NCI-H2029 treated with DMSO at 0.1 percent for 48 hours (cell line): ENCODE measurements around the gene OR1K1.
"Not testable (repeated sequence)": the region's sequence is repeated elsewhere in the genome, so short reads cannot be mapped to it uniquely, and the experiment has no call there.

Experiments used
- DNase-seq: peaks from one replicate; lab custom pipeline; 2025; lab: John Stamatoyannopoulos, UW

The OR1K1 gene

DNA sequence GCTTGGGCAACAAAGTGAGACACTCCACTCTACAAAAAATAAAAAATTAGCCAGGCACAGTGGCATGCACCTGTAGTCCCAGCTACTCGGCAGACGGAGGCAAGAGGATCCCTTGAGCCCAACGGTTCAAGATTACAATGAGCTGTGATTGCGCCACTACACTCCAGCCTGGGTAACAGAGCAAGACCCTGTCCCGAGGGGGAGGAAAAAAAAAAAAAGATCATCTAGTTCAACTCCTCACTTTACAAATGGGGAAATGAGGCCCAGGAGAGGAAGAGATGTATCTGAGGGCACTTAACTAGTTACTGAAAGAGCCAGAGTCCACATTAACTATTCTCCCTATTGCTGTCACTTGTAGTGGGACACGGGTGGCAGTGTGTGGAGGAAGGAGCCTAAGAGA is 14.6 kb downstream of the OR1K1 start:
- DNase-seq = no peak

- no peak for DNase-seq
Measured at GRCh38 chr9:122815544-122815943, 15.6 kb downstream of the OR1K1 start.

DNA sequence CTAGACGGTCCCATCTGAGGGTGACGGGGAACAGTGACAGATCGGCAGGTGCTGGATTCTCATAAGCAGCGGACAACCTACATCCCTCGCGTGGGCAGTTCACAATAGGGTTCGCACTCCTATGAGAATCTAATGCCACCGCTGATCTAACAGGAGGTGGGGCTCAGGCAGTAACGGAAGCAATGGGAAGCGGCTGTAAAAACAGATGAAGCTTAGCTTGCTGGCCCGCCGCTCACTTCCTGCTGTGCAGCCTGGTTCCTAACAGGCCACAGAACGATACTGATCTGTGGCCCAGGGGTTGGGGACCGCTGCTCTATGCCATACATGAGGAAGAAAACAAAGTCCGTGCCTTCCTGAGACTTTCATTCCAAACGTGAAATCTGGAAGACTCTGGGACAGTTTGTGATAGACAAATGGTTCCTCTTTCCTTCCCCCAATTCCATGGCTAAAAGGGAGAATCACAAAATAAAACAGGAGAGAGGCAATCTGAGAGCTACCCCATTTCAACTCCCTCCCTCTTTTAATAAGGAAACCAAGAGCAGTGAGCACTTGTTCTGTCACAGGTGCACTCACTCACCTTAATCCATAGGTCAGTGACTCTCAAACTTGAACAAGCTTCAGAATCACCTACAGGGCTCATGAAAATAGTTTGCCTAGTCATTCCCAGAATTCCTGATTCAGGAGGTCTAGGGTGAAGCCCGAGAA is 16.4 kb downstream of the OR1K1 start:
- no peak for DNase-seq

DNA sequence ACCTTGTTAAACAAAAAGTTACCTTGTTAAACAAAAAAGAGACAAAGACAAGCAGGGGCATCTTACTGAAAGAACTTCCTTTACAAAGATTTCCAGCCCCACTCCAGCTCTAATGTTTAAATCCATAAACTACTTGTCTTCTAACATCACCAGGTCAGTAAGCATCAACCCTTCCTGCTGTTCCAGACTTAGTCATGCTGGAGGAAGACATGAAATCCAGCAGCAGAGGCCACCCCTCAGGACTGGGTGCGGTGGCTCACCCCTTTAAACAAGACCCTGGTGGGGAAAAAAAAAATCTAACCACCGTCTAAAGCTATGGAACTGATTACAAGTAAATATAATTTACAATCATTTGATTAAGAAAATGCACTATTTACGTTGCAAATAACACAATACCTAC is 19.4 kb downstream of the OR1K1 start:
- no peak for DNase-seq

DNA sequence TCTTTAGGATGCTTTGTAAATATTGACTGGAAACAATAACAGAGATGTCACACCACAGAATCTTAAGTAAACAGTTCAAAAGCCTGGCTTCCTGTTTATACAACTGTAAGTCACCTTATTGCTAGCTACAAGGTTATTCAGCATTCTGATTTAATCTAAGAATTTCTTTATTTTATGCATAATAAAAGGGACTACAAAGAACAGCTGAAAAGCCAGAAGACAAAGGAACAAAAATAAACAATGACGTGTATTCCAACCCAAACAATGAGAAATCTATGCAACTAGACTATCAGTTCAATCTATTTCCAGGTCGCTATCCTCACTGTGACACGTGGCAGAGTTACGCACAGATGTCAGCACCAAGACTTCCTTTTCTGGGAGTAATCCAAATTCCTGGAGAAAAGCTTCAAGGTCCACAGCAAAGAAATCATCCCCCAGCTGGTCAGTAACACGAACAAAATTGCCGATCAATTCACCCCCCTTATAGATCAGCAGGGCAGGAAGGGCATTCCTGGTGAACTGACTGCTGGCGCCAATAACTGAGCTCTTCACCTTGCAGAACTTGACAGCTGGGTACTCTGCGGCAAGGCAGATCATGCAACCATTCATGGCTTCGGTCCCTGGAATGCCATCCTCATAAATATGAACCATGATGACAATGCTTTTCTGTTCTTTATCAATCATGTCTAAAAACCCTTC is 20.0 kb downstream of the OR1K1 start:
- peak; percentile 29 for DNase-seq

DNA sequence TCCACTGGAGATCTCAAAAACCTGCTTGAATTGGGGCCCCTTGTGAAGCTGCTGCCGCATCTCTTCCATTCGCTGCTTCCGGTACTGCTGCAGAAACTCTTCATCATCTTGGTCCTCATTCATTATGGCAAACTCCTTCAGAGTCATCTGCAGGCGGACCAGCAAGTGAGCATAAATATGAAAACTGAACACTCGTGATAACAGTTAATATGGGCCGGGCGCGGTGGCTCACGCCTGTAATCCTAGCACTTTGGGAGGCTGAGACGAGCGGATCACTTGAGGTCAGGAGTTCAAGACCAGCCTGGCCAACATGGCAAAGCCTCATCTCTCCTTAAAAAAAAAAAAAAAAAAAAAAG is 20.5 kb downstream of the OR1K1 start:
- no peak for DNase-seq

DNA sequence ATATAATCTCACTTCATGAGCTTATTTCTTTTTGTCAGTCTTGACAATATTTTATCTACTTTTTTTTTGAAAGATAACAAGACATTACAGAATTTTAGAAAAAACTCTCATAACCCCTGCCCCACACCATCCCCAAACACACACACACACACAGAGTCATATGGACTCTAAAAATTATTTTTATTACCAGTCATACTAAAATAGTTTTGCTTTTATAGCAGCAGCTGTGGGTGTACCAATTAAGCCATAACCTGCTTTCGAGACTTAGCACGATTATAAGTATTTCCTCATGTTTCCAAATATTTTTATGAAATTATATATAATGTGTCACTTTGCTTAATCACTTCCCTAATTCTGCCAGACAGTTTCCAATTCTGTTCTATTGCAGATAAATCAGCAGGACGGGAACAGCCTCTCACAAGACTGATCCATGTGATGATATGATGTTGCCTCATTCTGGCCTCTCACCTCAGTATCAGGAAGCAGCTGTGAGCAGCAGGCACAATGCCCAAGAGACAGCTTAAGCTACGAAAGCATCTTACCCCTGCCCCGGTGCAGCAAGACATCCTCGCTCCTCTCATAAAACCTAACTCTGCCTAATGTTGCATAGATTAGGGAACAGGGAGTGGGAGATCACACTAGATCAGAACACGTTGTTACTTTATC is 21.5 kb downstream of the OR1K1 start:
- DNase-seq = no peak

DNA sequence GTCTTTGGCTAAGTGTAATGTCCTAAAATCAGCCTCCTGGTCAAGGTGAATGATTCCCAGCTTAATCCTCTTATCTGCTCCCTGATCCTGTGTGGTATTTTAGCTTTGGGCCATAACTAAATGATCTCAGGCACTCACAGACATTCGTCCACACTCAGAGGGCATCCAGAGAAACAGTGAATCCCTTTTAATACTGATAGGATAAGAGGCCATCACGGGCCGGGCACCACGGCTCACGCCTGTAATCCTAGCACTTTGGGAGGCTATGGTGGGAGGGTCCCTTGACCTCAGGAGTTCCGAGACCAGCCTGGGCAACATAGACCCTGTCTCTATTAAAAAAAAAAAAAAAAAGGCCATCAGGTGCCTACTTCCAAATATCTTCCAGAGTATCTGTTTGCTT is 22.1 kb downstream of the OR1K1 start:
- DNase-seq = no peak

- no peak for DNase-seq
Measured at GRCh38 chr9:122822938-122823337, 23.0 kb downstream of the OR1K1 start.

DNA sequence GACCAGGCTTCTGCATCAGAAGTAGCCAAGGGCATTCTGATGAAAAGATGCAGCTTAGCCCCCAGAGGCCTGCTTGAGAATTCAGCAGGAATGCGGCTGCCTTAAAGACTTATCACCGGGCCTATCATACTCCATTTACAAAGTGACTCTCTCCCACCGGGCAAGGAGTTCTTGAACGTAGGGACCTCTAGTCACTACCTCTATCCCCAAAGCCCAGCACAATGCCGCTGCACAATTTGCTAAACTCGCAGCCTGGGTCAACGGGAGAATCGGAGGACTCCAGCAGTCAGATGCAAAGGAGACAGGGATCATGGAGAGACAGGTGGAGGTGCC is 27.8 kb downstream of the OR1K1 start:
- no peak for DNase-seq

DNA sequence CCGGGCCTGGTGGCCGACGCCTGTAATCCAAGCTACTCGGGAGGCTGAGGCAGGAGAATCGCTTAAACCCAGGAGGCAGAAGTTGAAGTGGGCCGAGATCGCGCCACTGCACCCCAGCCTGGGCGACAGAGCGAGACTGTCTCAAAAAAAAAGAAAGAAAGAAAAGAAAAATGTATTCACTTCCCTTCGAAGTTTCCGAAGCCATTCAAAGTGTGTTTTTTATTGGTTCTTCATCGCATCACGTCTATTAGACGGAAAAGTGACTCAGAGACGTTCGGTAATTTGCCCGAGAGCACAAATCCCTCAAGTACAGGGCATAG is 29.0 kb downstream of the OR1K1 start:
- not testable (repeated sequence) for DNase-seq

GRCh38 chr9:122832194-122832593 is 32.3 kb downstream of the OR1K1 start:
- no peak for DNase-seq

DNA sequence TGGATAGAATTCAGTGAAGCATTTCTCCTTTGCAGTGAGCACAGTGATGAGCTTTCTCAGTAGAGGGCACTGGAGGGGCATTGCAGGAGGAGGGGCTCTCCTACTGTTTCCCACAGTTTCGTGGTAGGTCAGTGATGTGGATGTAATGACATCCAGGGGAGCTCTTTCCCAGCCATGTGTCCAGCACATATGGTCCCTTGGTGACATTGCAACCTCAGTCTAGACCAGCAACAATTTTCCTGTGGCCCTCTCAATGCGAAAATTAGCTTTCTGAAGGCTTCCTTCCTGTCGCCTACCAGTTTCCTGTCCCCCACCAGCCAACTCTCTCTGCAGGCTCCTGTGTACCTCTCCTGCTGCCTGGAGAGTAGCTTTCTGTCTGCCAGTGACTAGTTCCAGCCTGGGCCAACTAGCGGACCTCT is 35.4 kb downstream of the OR1K1 start:
- DNase-seq = no peak

DNA sequence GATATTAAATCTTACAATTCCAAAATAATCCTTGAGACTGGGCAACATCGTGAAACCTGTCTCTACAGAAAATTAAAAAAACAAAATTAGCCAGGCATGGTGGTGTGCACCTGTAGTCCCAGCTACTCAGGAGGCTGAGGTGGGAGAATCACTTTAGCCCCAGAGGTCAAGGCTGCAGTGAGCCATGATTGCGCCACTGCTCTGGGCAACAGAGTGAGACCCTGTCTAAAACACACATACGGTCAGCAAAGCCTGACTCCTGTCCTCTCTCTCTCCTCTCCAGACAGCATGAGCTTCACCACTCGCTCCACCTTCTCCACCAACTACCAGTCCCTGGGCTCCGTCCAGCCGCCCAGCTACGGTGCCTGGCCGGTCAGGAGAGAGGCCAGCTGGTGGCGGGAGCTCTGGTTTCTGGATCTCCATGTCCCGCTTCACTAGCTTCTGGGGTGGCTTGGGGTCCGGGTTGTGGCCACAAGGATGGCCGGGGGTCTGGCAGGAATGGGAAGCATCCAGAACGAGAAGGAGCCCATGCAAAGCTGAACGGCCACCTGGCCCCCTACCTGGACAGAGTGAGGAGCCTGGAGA is 37.4 kb downstream of the OR1K1 start:
- DNase-seq = no peak

GRCh38 chr9:122838441-122838840 is 38.5 kb downstream of the OR1K1 start:
- not testable (repeated sequence) for DNase-seq

- DNase-seq = no peak
Measured at GRCh38 chr9:122841501-122841900, 41.6 kb downstream of the OR1K1 start.

DNA sequence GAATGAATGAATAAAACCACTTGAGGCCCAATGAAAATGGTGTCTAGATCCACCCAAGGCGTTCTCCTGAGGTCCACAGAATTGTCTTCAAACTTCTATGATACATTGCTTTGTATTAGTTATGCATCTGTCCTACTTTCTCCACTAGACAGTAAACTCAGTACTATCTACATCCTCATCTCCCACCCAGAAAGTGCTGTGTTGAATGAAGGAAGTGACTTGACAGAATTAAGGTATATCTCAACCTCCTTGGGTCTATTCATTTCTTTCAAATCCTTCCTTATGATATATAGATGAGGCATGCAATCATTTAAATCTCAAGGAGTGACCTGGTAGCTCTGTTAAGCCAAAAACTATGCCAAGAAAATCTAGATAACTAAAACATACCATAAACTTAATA is 44.2 kb downstream of the OR1K1 start:
- DNase-seq = no peak

DNA sequence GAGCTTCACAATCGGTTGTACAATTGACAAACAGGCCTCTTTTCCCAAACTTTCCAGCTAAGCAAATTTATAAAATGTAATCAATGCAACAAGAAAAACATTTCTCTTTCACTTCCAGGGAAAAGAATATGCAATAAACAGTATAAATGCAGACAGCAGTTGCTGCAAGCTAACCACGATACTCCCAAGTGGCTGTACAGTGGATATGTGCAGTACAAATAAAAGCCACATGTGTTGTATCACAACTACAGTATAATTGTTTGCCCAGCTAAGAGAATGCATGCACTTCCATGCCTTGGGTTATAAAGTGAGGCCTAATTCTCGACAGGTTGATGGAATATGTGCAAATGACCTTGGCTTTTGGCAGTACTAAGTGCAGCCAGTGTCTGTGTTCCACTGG is 45.2 kb downstream of the OR1K1 start:
- no peak for DNase-seq

DNA sequence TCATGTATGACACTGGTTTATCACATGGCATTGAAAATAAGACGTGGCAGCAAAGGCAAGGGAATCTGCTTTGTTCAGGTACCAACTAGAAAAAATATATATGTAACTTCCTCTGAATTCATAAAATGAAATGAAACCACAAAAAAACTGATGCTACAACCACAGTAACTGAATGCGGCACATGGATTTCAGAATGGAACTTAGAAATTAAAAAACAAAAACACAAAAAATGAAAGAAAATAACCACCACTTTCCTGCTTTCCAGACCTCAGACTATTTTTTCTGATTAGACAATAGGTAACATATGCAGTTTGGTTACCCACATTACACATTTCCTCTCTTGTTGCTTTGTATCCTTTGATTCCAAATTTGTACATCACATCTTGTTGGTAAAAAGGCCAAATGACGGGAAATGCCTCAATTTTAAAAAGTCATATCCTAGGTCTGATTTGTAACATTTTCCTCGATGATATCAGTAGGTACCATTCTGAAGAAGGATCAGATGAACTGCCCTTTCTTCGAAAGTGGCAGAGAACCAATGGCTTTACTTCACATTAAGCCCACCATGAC is 46.5 kb downstream of the OR1K1 start:
- DNase-seq = no peak

- DNase-seq = no peak
Measured at GRCh38 chr9:122848256-122848943, 48.5 kb downstream of the OR1K1 start.
